ENCODE data around the gene MCFD2.

DNA sequence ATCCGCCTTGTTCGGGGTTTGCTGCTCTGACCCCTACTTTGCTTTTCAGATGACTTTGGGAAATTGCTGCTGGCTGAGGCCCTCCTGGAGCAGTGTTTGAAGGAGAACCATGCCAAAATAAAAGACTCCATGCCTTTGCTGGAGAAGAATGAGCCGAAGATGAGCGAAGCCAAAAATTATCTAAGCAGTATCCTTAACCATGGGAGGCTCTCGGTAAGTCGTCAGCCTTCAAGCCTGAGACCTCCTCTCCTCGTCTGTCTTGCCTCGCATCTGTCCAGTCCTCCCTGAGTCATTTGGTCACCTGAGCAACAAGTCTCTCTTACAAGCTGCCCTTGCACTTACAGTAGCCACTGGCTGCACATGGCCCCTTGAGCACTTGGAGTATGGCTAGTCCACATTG is 34.7 kb upstream of the MCFD2 start:
- TF ChIP-seq EZH2phosphoT487 (IDR thresholded peaks at IDR 0.05; ENCODE audit: low read depth, severe bottlenecking, unreplicated experiment) (no peak), CTCF (IDR thresholded peaks at IDR 0.05; ENCODE audit: poor library complexity) (no peak), EZH2 (IDR thresholded peaks at IDR 0.05; ENCODE audit: borderline replicate concordance) (no peak)
